Activated T-cell treated with anti-CD3 and anti-CD28 coated beads, Interleukin-2, amount 50 U/mL, for 48 hours (primary cell): Measurements from ENCODE around the gene LDB3.

Source experiments
- DNase-seq, 2 experiments: peaks; one replicate each; pipeline ENCODE4 v3.0.0-alpha.2; 2020

Gene LDB3

DNA sequence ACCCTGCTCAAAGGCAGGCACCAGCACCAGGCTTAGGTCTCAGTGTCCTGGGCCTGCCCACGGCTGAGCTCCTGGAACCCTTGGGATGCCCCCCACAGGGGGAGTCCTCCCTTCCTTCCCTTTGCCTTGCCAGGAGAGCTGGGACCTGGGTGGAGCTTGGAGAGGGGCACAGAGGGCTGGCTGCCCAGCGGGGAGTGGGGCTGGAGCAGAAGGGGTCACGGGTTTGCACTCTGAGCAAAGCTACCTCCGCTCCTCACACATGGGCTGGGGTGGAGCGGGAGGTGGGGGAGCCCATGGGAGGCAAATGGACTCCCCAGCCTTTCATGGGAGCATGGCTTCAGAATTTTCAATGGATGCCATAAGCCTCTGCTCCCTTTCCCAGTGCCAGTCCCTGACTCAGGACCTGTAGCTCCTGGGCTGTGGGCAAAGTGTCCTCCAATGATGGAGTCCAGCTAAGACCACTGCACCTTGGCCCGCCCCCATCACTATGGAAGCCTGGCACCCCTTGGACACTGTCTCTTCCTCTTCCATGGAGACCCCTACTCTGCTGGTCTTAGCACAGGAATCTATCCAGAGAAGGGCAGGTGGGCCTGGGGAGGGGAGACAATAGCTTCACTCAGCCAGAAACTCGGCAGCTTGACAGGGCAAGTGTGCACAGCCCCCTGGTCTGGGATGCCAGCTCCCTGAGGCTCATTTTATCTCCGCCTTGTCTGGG lies 39.9 kb downstream of the LDB3 start:
- no peak for DNase-seq

DNA sequence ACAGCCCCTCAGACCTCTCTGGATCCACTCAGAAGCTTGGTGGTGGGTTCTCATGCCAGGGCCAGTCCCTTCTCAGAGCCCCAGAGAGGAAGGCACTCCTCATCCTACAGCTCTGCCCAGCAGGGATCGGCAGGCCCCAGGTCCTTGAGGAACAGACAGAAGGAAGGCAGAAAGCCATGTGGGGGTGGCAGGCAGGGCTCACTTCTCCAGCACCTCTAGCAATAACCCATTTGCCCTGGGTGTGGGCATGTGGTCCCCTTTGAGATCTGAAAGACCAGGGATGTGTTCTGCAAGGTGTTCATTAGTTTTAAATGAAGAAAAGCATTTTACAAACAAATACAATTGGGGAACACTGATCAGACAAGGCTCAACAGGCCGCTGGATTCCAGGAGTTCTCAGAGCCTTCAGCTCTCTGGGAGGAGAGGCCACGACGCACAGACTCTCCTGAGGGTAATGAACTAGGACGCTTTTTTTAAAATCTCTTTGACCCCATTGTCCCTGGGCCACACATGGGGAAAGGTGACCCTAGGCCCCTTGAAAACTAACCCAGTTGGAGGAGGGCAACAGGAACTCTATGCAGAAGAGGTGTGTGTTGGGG lies 40.6 kb downstream of the LDB3 start:
- no peak for DNase-seq

DNA sequence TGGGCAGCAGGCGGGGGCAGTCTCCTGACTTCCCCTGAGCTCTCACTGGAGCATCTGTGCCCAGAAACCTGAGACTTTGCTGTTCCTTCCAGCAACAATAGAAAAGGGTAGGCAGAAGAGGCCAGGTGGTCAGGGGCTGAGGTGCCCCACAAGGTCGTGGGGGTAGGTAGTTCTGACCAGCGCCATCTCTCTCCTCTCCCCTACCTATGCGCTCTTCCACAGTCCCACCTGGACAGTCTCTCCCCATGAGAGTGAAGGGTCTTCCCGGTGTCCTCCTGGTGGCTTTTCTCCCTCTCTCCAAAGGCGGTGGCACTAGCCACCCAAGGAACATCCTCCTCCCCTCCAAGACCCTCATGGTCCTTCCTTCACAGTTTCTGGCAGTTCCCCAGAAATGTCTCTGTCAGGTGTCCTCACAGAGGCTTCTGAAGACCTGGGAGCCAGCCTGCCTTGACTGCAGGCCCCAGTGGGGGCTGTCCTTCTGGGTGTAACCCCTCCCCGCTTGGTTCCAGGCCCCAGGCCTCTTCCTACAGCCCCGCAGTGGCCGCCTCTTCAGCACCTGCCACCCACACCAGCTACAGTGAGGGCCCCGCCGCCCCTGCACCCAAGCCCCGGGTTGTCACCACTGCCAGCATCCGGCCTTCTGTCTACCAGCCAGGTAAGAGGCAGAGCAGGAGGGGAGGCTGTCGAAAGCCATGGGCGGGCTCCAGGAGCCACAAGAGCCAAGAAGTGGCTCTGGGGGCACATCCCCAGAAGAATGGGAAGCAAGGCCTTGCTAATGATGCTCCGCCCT lies 41.3 kb downstream of the LDB3 start:
- no peak for DNase-seq

DNA sequence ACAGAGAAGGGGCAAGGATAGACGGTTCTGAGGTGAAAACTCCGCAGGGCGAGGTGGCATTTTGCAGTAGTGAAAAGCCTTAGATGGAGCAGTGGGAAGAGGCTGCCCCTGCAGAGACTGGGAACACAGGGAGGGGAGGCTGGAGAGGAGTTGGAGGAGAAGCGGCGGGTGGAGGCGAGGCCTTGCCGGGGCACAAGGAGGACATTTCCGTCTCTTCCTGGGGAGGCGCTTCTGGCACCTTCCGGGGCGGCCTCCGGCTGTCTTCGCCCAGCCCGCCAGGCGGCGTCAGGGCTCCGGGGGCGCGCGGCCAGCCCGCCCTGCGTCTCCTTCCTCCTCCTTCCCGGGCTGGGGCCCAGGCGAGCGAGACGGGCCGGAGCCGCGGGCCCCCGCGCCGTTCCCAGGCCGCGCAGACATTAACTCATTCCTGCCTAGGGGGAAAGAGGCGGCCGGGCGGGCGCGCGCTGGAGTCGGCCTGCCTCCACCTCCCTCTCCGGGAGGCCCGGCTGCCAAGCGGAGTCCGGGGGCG lies 42.7 kb downstream of the LDB3 start:
- peak; percentile 90 to 92 for DNase-seq

DNA sequence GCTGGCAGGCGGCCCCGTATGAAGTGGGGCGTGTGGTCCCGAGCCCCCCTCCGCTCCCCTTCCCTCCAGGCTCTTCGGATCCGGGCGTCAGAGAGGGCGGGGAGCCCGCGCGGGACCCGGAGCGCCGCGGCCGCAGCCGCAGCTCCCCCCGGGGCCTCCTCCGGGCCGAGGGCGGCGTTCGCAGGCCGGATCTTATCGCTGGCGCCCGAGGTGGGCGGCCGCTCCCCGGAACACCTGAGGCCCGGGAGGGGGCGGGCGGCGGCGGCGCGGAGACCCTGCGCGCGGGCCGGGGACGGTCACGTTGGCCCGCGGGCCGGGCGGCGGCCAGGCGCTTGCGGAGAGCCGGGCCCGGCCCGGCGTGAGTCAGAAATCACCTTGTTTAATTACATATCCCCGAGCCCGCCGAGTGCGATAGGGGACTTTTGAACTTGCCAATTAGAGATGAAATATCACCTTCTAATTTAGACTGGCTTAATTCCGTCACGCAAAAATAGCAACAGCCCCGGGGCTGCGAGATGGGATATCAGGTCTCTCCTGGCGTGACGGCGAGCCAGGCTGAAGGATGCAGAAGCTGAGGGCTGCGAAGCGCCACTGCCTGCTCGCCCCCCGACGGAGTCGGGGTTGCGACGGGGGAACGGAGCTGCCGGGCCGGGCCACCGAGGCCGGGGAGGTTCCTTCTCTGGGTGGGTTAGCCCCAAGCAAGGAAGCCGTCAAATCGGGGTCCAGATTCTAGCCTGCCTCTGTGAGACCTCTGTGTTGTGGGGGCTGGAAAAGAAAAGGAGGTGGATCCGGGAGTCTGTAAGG lies 43.4 kb downstream of the LDB3 start:
- DNase-seq = peak; percentile 71 to 77

DNA sequence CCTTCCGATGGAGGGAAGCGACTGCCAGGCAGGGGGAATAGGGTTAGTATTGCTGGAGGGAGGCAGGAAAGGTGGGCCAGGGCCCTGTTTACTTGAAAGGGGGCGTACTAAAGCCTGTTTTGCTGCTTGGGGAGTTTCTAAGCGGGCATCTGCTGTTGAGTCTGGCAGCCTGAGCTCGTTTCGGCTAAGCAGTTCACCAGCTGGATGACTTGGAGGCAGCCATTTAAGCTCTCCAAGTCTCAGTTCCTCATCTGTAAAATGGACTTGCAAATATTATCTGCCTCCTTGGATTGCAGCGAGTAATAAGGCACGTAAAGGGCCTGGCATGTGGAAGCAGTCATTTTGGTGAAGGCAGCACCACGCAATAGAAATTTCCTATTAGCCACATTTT lies 44.0 kb downstream of the LDB3 start:
- DNase-seq = no peak

DNA sequence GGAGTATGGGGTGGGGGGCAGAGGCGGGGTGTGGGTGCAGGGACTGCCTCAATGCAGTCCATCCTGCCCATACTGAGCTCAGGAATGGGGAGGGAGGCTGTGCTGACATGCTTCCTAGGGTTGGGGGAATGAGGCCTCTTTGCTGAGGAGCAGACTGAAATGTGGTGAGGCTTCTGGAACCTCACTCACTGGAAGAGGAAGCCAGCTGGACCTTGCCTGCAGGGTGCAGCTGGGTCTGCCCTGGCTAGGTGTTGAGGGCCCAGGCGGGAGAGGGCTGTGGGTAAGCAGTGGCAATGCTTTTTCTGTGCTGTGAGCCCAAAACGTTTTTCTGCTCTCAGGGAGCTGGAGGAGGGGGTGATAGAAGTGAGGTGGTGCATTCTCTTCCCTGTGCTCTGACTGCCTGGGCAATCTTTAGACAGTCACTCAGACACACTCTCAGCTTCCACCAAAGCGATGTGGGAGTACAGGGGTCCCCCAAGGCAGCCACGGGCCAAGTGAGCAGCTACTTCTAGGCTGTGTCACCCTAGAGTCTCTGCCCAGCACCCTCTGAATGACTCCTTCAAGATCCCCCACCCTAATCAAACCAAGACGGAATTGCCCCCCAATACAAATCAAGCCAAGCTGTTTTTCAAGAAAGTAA lies 47.0 kb downstream of the LDB3 start:
- DNase-seq = no peak

DNA sequence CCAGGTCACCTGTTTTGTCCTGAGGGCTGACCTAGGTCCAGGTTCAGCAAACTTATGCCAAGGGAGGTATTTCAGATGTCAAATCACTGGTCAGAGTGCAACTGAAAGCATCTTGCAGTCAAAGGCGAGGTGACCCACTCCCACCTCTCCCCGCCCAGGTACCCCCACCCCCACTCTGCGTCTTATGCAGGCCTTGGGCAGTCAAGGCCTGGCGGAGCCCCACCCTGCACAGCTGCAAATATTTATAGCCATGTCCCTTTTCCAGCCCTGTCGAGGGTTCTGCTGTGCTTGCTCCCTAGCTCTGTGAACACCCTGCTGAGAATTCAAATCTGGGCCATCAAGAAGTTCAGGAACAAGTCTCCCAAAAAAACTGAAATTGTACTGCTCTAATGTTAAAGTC lies 47.5 kb downstream of the LDB3 start:
- DNase-seq = no peak

DNA sequence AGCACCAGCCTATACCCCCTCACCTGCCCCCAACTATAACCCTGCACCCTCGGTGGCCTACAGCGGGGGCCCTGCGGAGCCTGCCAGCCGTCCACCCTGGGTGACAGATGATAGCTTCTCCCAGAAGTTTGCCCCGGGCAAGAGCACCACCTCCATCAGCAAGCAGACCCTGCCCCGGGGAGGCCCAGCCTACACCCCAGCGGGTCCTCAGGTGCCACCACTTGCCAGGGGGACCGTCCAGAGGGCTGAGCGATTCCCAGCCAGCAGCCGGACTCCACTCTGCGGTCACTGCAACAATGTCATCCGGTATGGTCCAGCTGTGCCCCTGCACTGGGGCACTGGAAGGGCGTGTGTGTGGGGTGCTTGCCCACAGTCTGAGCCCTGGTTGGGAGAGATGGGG lies 48.2 kb downstream of the LDB3 start:
- no peak for DNase-seq

DNA sequence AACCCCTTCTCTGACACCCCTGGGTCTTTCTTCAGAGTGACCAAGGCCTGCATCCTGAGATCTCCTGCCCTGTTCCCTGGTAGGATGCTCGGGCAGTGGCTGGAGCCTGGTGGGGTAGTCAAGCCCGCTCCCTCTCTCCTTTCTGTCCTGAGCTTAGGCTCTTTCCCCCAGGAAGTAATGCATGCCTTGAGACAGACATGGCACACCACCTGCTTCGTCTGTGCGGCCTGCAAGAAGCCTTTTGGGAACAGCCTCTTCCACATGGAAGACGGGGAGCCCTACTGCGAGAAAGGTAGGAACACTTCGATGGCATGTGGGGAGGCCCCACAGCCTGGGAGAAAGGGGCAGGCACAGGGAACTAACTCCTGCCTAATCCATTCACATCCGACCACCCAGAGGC lies 50.2 kb downstream of the LDB3 start:
- no peak for DNase-seq

DNA sequence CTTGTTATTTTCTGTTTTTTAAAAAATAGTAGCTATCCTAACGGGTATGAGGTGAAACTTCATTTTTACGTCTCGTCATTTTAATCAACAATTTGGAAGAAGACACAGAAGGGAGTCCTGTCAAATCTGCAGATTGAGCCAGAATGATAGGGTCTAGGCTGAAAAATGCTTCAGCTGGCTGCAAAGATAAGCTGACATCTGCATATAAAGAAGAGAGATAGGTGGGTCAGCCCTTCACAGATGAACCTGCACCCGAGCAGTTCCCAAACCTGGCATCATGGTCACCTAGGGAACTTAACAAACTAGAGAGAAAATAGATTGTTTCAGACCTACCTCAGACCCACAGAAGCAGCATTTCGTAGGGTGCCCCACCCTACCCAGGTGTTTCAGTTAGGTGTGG lies 52.9 kb downstream of the LDB3 start:
- no peak for DNase-seq

DNA sequence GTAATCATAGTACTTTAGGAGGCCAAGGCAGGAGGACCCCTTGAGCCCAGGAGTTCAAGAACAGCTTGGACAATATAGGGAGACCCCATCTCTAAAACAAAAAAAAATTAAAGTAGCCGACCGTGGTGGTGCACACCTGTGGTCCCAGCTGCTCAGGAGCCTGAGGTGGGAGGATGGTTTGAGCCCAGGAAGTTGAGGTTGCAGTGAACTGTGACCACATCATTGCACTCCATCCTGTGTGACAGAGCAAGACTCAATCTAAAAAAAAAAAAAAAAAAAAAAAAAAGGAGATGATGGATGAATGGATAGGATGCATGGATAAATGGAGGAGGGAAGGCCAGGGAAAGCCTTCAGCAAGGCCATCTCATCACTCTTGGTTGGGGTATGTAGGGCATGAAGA lies 54.7 kb downstream of the LDB3 start:
- no peak for DNase-seq

DNA sequence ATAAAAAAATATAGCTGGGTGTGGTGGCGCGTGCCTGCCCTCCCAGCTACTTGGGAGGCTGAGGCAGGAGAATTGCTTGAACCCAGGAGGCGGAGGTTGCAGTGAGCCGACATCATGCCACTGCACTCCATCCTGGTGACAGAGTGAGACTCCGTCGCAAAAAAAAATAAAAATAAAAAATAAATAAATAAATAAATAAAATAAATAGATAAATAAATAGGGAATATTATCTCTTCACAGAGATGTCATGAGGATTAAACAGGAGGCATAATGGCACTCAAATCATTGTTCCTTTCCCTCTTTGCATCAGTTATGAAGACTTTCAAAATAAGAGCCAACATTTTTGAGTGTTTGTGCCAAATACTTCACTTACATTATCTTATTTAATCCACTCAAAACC lies 56.1 kb downstream of the LDB3 start:
- no peak for DNase-seq

DNA sequence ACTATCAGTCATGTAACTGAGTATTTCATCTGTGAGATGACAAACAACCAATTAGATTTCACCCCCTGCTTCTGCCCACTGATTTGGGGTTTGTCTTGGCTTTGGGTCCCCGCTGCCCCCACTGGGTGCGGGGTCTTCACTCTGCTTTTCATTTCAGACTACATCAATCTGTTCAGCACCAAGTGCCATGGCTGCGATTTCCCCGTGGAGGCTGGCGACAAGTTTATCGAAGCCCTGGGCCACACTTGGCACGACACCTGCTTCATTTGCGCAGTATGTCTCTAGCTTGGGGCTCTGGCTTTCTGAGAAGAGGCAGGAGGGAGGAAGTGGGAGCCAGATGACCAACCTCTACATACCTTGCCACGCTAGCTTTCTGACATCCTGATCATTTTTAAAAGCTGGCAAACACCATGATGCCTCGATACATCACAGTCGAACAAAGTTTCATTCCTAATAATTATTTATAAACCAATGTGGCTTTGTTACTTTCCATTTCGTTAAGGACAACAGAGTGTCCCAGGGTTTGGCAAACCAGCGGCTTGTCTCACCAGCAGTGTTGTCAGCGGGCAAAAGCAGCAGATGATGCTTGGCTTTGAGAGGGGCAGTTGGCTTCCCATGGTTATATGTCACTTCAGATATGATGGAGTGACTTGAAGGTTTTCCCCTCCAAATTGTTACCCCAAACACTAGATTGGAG lies 57.8 kb downstream of the LDB3 start:
- DNase-seq = no peak

DNA sequence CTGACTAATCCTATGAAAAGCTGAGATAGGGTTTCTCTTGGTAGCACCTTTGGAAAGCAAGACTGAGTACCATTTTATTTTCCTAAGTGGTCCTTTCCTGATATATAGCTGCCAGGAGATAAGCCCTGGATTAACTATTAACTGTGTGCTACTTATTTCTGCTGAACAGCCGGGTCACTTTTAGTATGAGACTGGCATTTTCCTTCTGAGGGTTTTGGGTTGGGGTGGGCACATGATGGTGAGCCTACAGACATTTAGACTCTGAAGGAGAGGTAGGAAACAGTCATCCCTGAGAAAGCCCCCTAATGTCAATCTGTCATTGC lies 58.3 kb downstream of the LDB3 start:
- no peak for DNase-seq

DNA sequence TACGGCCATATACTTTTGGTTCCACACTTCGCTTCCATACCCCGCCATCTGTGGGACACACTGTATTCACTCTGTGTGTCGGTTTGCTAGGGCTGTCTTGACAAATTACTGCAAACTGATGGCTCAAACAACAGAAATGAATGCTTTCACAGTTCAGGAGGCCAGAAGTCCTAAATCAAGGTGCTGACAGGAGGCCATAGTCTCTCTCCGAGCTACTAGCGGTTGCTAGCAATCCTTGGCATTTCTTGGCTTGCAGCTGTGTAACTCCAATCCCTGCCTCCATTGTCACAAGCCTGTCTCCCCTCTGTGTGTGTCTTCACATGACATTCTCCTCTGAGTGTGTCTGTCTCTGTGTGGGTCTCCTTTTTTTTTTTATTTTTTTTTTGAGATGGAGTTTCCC lies 59.2 kb downstream of the LDB3 start:
- no peak for DNase-seq

DNA sequence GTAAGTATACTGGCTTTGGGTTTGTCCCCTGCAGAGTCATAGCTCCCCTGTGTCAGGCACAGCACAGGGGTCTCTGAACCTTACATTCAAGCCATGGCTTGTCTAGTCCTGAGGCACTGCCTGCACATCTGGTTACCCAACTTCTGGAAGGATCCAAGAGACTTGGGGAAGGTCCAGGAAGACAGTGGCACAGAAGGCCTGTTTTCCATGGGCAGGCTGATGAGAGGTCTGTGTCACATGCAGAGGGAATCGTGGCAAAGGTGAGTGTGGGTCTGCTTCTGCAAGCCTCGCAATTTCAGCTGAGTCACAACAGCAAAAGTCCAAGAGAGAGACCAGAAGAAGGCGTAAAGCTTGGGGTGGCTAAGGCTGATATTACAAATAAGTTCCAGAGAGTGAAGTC lies 59.7 kb downstream of the LDB3 start:
- DNase-seq = no peak

DNA sequence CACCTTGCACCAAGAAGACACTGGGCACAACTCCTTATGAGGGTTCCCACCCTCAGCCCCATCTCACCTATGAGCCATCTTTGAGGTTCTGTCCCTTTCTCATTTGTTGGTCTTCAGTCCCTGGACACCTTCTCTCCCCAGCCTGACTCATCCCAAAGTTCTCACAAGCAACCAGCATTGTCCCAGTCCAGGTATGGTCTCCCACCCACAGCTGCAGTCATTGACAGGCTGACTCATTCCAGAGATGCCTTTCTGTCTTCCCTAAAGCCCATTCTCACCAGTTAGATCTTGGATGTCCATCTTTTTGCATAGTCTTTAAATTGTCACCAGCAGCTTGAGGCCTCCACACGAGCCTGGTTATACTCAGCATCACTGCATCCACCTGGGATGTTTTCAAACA lies 61.4 kb downstream of the LDB3 start:
- no peak for DNase-seq

DNA sequence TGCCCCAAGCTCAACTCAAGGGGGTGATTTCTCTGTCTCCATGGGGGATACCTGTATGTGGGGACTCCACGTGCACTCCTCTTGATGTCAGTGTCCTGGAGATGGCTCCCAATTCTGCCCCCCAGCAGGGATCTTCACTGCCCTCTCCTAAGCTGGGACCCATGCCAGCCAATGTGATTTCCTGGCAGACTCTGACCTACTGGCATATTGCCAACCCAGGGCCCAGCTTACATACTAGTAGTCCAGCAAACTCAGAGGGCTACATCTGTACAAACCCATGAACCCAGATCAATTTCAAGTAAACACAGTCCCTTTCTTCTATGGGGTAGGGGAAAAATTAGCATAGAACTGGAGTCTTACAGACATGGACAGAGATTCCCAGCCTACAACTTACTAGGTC lies 61.9 kb downstream of the LDB3 start:
- no peak for DNase-seq

DNA sequence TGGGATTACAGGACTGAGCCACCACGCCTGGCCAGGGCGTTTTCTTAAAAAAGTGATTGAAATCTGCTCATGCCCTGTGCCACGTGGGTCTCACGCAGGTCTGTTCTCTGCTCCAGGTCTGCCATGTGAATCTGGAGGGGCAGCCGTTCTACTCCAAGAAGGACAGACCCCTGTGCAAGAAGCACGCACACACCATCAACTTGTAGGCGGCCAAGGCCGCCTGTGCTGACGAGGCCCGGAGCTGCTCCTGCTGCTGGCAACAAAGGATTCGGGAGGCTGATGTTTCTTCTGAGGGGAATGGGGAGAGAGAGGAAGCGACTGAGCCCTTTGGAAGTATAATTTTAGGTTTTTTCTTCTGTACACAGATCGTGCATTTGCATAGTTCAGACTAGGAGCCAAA lies 64.5 kb downstream of the LDB3 start:
- DNase-seq = no peak

DNA sequence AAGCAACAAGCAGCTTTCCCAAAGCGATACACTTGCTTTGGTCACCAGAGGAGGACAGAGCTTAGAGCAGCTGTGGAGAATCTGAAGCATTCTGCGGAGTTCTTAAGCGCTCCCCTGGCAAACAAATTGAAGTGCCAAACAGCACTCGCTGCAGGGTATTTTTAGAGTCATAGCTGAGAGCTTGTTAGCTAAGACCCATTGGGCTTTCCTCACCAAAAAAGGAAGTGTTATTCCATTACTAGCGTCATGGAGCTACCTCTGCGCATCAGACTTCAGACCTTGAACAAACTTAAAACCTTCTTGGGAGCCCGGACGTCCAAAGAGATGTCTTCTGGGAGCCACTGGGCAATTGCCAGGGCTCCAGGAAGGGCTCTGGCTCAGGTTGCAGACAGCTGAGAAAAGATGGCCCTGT lies 65.0 kb downstream of the LDB3 start:
- DNase-seq = no peak
